Chondrocyte (in vitro differentiated cells): ENCODE measurements around the gene HMX2. TPM values are rescaled to one million over a fixed set of nuclear protein-coding genes. Genes with fewer than 3 reads are reported as not detected.

ENCODE experiments used
- DNase-seq: peaks from one replicate; pipeline ENCODE4 v3.0.0; 2021; ENCODE audit warnings: mixed read lengths, low spot score
- H3K27ac Mint-ChIP-seq: one replicate; pipeline ENCODE4 v1.8.0; 2021; ENCODE audit warnings: mild to moderate bottlenecking, moderate library complexity, mixed read lengths; ENCODE audit not compliant: unreplicated experiment
- H3K27me3 Mint-ChIP-seq: 2 replicates; pipeline ENCODE4 v1.8.0; 2021; ENCODE audit warnings: low read depth, mixed read lengths
- H3K36me3 Mint-ChIP-seq: 2 replicates; pipeline ENCODE4 v1.8.0; 2021; ENCODE audit warnings: low read depth, mixed read lengths
- H3K4me1 Mint-ChIP-seq: 2 replicates; pipeline ENCODE4 v1.8.0; 2021; ENCODE audit warnings: low read depth, mild to moderate bottlenecking, mixed read lengths
- H3K4me3 Mint-ChIP-seq: one replicate; pipeline ENCODE4 v1.8.0; 2021; ENCODE audit warnings: mild to moderate bottlenecking, moderate library complexity, mixed read lengths; ENCODE audit not compliant: unreplicated experiment
- H3K9me3 Mint-ChIP-seq: 2 replicates; pipeline ENCODE4 v1.8.0; 2021; ENCODE audit warnings: low read depth, mixed read lengths
- total RNA-seq: library from RNA; stranded (reverse); gene quantifications from 3 replicates; pipeline ENCODE4 v1.2.1, GENCODE V29; 2021
- TF ChIP-seq, protein P1 (sequence below): fragments of 200-600 bp; sonication (generic); IDR thresholded peaks from 2 replicates; pipeline ENCODE4 v1.5.0; 2021; ENCODE audit warnings: antibody characterized with exemption, mild to moderate bottlenecking, moderate library complexity

HMX2 gene
- total RNA-seq, 1 donor from 2014 or later, result not detected

DNA sequence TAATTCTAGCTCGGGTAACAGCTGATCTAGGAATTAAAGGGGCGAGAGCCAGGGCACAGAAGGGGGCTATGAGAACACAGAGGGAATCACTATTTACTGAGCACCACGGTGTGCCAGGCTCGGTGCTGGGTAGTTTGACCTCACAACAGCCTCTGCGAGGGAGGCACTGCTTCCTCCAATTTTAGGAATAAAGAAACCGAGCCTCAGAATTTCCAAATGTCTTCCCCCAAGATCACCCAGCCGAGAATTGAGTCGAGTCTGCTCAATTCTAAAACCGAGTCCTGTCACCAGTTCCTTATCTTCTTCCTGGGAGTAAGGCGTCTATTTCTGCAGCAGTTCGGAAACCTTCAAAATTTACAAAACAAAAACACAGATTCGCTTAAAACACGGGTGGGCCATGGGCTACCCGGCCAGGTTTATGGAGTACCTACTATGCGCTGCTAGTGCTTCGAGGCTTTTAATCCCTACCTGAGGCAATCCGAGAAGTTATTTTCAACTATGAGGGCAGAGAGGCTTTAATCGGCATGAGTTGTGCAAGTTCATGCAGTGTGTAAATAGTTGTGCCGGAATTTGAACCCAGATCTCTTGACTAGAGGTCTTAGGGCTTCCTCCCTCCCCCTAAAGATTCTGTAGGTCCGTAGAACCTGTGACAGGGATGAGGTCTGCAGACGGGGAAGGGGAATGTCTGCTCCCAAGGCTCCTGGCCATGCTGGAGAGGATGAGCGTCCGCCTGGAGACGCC is 872 bp upstream of the HMX2 start:
- no peaks in the 10 kb centered on the region for H3K9me3 Mint-ChIP-seq
- TF ChIP-seq, protein P1, sequence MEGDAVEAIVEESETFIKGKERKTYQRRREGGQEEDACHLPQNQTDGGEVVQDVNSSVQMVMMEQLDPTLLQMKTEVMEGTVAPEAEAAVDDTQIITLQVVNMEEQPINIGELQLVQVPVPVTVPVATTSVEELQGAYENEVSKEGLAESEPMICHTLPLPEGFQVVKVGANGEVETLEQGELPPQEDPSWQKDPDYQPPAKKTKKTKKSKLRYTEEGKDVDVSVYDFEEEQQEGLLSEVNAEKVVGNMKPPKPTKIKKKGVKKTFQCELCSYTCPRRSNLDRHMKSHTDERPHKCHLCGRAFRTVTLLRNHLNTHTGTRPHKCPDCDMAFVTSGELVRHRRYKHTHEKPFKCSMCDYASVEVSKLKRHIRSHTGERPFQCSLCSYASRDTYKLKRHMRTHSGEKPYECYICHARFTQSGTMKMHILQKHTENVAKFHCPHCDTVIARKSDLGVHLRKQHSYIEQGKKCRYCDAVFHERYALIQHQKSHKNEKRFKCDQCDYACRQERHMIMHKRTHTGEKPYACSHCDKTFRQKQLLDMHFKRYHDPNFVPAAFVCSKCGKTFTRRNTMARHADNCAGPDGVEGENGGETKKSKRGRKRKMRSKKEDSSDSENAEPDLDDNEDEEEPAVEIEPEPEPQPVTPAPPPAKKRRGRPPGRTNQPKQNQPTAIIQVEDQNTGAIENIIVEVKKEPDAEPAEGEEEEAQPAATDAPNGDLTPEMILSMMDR, result no peak
- H3K4me1 Mint-ChIP-seq, result peaks cover 15% of the 10 kb centered on the region
- peaks cover 3% of the 10 kb centered on the region for H3K36me3 Mint-ChIP-seq
- no peak for DNase-seq
- no peak overlapping the region for H3K4me3 Mint-ChIP-seq
- peaks cover 78% of the 10 kb centered on the region for H3K27me3 Mint-ChIP-seq
- no peak overlapping the region for H3K27ac Mint-ChIP-seq

GRCh38 chr10:123148414-123149161 is 652 bp downstream of the HMX2 start:
- TF ChIP-seq, protein P1, result no peak
- peaks cover 15% of the 10 kb centered on the region for H3K4me1 Mint-ChIP-seq
- peaks cover 3% of the 10 kb centered on the region for H3K36me3 Mint-ChIP-seq
- peaks cover 70% of the 10 kb centered on the region for H3K27me3 Mint-ChIP-seq
- no peaks in the 10 kb centered on the region for H3K9me3 Mint-ChIP-seq
- peak overlapping the region; percentile 32 for H3K4me3 Mint-ChIP-seq
- peak; percentile 79 for DNase-seq
- no peak overlapping the region for H3K27ac Mint-ChIP-seq

GRCh38 chr10:123149162-123149567 is 1.2 kb downstream of the HMX2 start:
- Mint-ChIP-seq H3K9me3 (no peaks in the 10 kb centered on the region), H3K36me3 (peaks cover 2% of the 10 kb centered on the region), H3K4me1 (peaks cover 18% of the 10 kb centered on the region), H3K27me3 (peaks cover 64% of the 10 kb centered on the region), H3K4me3 (peak overlapping the region; percentile 32), H3K27ac (no peak overlapping the region)
- TF ChIP-seq, protein P1, result no peak
- no peak for DNase-seq

- Mint-ChIP-seq H3K27ac (no peak overlapping the region), H3K27me3 (peaks cover 59% of the 10 kb centered on the region), H3K9me3 (no peaks in the 10 kb centered on the region), H3K36me3 (peaks cover 3% of the 10 kb centered on the region), H3K4me1 (peaks cover 18% of the 10 kb centered on the region), H3K4me3 (peak overlapping the region; percentile 75)
- TF ChIP-seq, protein P1, result no peak
- peak; percentile 88 for DNase-seq
These were observed 1.8 kb downstream of the HMX2 start for GRCh38 chr10:123149568-123150270.
